DOHH2 (cell line): ENCODE measurements around the gene RETREG1.

Experiments used
- CTCF ChIP-seq: fragments of 200-600 bp; sonication (generic); IDR thresholded peaks from one replicate; pipeline ENCODE4 v1.5.1; 2014; ENCODE audit warnings: antibody characterized with exemption, mild to moderate bottlenecking, low read depth, low read length; ENCODE audit not compliant: poor library complexity, severe bottlenecking
- EZH2phosphoT487 ChIP-seq: fragments of 200-600 bp; sonication (generic); IDR thresholded peaks from 2 replicates; pipeline ENCODE4 v1.6.1; 2017; ENCODE audit warnings: borderline replicate concordance, mild to moderate bottlenecking, antibody characterized with exemption, low read length, moderate library complexity, mixed read lengths

- TF ChIP-seq CTCF (no peak), EZH2phosphoT487 (no peak)
These were observed 78.8 kb downstream of the RETREG1 start for GRCh38 chr5:16538006-16538405.
